BJ (cell line): ENCODE measurements around the gene RCSD1. TPM values are rescaled to one million over a fixed set of nuclear protein-coding genes. Genes with fewer than 3 reads are reported as not detected.

Experiments used
- CTCF ChIA-PET: fragments of 350-600 bp; formaldehyde crosslinking; extraction: SDS; loops from one replicate; lab custom pipeline; 2021; ENCODE audit warnings: antibody characterized with exemption, inconsistent platforms; lab: Yijun Ruan, JAX
- POLR2A ChIA-PET: fragments of 300-600 bp; sonication (Branson Sonifier 250); formaldehyde crosslinking; extraction: SDS; loops from one replicate; lab custom pipeline; 2021; ENCODE audit warnings: antibody characterized with exemption; lab: Charles Lee
- DNase-seq: peaks from one replicate; pipeline ENCODE4 v3.0.0-alpha.2; 2011; ENCODE audit warnings: low read depth
- H3K27me3 ChIP-seq: 2 replicates; pipeline ENCODE4 v1.6.0; 2011; ENCODE audit warnings: low read length; ENCODE audit not compliant: control insufficient read depth, insufficient read depth
- H3K36me3 ChIP-seq: 2 replicates; pipeline ENCODE4 v1.5.1; 2011; ENCODE audit warnings: low read length; ENCODE audit not compliant: control insufficient read depth, insufficient read depth
- H3K4me3 ChIP-seq: 2 replicates; pipeline ENCODE4 v1.5.1; 2011; ENCODE audit warnings: low read depth, mild to moderate bottlenecking, control low read depth, low read length
- CTCF ChIP-seq: IDR thresholded peaks from 2 replicates; pipeline ENCODE4 v1.5.1; 2011; ENCODE audit warnings: low read depth, mild to moderate bottlenecking, control low read depth, inconsistent platforms, low read length, moderate library complexity; ENCODE audit not compliant: insufficient read depth
- polyA plus RNA-seq: library from polyadenylated mRNA; depleted of rRNA; stranded (reverse); fragments of >200 nt; gene quantifications from 2 replicates; pipeline ENCODE4 v1.2.3, GENCODE V29; 2011

RCSD1 gene
- polyA plus RNA-seq, 1 experiment, result not detected

DNA sequence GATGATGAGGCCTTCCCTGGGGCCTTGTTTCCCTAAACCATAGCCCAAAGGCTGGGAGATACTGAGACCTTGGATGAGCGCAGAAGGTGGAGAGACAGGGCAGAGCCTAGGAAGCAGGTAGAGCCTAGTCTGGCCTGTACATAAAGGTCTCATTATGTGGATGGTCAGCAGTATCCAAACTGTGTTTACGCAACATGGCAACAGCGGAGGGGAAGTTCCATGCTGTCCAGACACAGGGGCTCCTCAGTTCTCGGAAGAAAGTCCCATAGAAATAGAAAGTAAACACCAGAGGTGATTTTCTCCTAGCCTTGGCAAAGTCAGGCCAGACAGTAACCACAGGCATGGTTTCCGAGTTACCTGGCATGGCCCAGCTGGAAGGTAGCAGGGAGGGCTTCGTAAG is 49.7 kb downstream of the RCSD1 start:
- Histone ChIP-seq H3K27me3 (peaks cover 3% of the 10 kb centered on the region), H3K36me3 (no peaks in the 10 kb centered on the region), H3K4me3 (no peak overlapping the region)
- DNase-seq, result no peak
- no peak for TF ChIP-seq CTCF
- POLR2A ChIA-PET, result no interaction called here
- CTCF ChIA-PET, result interaction anchor here (0.7 to 1.6 kb wide), 2 partner anchors 8 to 17 kb away, joined by 3 to 4 read pairs; no protein-coding TSS in a partner anchor

DNA sequence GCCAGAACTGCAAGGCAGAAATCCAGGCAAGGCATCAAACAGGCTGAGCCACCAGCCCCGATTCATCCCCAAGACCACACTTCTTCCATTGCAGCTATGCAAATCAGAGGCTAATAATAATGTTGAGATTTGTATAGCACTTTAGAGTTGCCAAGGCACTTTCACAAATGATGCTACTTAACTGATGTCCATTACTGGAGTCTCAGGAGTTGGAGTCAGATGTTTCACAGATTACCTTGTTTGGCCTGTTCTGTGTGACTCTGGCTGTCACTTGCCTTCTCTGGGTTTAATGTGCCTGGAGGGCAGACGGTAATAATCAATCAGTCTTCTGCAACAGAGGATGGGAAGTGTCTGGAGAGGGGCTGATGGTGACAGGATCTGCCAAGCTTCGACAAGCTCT is 51.0 kb downstream of the RCSD1 start:
- H3K27me3 ChIP-seq, result peaks cover 3% of the 10 kb centered on the region
- TF ChIP-seq CTCF, result no peak
- no peak overlapping the region for H3K4me3 ChIP-seq
- DNase-seq, result no peak
- ChIA-PET POLR2A (no interaction called here), CTCF (interaction anchor here (1.0 to 2.3 kb wide), 4 partner anchors 34 to 127 kb away, joined by 3 to 10 read pairs (median 4); partner anchors contain the start of gene CREG1)
- H3K36me3 ChIP-seq, result no peaks in the 10 kb centered on the region

GRCh38 chr1:167681451-167682098 is 51.5 kb downstream of the RCSD1 start:
- peaks cover 3% of the 10 kb centered on the region for H3K27me3 ChIP-seq
- no peak for DNase-seq
- no peaks in the 10 kb centered on the region for H3K36me3 ChIP-seq
- TF ChIP-seq CTCF, result no peak
- POLR2A ChIA-PET, result interaction anchor here (0.7 kb wide), 1 partner anchor 113 kb away, joined by 4 read pairs; no protein-coding TSS in a partner anchor
- CTCF ChIA-PET, result interaction anchor here (1.2 to 2.3 kb wide), 3 partner anchors 34 to 128 kb away, joined by 3 to 10 read pairs (median 6); partner anchors contain the start of gene CREG1
- no peak overlapping the region for H3K4me3 ChIP-seq

GRCh38 chr1:167683226-167683625 is 53.2 kb downstream of the RCSD1 start:
- no peak for DNase-seq
- H3K27me3 ChIP-seq, result peaks cover 3% of the 10 kb centered on the region
- TF ChIP-seq CTCF, result no peak
- POLR2A ChIA-PET, result no interaction called here
- CTCF ChIA-PET, result no interaction called here
- H3K36me3 ChIP-seq, result no peaks in the 10 kb centered on the region
- H3K4me3 ChIP-seq, result no peak overlapping the region

DNA sequence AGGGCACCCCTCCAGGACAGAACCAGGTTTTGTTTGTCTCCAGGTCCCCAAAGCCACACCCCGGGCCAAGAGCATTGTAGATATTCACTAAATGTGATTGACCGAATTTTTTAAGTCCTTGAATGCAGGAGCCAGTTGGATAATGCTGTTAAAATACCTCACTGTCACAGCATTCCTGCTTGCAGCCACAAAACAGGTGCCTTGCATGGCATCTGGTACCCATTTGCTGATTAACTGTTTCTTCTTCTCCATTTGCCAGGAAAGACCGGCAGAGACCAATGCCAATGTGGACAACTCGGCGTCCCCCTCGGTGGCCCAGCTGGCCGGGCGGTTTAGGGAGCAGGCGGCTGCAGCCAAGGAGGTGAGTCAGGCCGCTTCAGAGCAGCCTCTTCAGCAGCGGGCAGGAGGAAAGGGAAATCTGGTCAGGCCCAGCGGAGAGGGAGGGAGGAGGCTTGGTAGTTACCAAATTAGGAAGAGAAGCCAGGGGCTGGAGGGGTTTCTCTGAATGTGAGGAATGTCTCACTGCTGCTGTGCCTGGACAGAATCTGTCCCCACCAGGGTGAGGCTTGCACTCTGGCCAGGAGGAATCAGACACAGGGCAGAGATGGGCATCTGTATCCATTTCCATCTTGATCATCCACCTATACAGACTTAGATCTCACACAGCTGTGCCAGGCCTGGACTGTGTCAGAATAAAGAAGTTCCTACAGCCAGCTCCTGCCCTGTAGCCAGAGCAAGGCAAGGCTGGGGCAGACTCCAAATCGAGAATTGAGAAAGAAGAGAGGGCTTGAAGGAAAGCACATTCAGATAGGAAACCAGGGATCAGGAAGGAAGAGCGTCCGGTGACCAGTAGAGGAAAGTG is 53.8 kb downstream of the RCSD1 start:
- CTCF ChIA-PET, result interaction anchor here (1.0 kb wide), 1 partner anchor 83 kb away, joined by 4 read pairs; no protein-coding TSS in a partner anchor
- no peak for TF ChIP-seq CTCF
- no peak for DNase-seq
- no peak overlapping the region for H3K4me3 ChIP-seq
- H3K27me3 ChIP-seq, result peaks cover 3% of the 10 kb centered on the region
- POLR2A ChIA-PET, result no interaction called here
- no peaks in the 10 kb centered on the region for H3K36me3 ChIP-seq
